GM12801 (cell line): ENCODE data around the gene MCM10.

Experiments
- TF ChIP-seq, protein P1 (sequence below): IDR thresholded peaks from one replicate; pipeline ENCODE4 v1.5.1; 2011; ENCODE audit warnings: control low read depth; ENCODE audit not compliant: insufficient read length; ENCODE audit errors: extremely low read depth

Gene MCM10

DNA sequence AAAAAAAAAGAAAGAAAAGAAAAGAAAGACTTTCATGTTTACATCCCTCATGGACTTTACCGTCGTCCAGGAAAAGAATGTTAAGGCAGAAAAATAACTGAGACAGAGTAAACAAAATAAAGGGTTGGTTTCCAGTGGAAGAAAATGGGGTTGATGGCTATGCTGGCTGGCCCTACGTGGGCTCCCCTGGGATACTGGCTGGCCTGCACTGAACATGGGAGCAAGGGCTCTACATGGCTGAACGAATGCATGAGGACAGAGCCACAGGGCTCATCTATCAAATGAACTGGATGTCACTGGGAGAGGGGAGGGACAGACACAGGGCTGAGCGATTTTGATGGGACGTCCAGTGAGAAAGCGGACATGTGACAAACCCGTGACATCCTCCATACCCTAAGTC is 75.3 kb downstream of the MCM10 start:
- TF ChIP-seq, protein P1, sequence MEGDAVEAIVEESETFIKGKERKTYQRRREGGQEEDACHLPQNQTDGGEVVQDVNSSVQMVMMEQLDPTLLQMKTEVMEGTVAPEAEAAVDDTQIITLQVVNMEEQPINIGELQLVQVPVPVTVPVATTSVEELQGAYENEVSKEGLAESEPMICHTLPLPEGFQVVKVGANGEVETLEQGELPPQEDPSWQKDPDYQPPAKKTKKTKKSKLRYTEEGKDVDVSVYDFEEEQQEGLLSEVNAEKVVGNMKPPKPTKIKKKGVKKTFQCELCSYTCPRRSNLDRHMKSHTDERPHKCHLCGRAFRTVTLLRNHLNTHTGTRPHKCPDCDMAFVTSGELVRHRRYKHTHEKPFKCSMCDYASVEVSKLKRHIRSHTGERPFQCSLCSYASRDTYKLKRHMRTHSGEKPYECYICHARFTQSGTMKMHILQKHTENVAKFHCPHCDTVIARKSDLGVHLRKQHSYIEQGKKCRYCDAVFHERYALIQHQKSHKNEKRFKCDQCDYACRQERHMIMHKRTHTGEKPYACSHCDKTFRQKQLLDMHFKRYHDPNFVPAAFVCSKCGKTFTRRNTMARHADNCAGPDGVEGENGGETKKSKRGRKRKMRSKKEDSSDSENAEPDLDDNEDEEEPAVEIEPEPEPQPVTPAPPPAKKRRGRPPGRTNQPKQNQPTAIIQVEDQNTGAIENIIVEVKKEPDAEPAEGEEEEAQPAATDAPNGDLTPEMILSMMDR, result no peak

DNA sequence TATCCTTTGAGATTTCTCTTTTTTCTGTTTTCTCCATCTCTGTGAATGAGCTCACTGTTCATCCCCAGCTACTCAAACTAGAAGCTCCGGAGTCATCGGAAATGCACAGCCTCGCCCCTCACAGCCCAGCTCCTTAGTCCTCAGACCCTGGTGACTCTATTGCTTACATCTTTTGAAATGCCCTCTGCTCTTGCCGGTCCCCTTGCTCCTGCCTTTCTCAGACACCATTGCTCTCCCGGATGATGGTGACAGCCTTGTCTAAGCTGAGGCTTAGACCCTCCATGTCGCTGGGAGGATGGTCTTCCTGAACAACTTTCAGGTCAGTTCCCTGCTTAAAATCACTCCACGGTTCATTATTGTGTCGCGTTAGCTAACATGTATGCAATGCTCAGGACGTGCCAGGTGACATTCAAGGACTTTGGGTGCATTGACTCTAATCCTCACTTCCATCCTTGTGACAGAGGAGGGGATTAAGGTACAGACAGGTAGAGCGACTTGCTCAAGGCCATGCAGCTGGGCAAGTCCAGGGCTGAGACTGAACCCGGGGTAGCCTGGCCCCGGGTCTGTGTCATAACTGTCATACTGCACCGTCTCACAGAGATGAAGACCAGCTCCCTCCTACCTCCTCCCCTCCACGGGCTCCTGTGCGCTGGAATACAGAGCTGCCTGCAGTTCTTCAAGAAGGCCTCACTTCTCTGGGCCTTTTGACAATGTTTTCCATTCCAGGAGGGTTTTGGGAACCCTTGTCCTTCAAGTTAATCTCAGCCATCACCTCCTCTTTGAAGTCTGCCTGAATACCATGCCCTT is 77.1 kb downstream of the MCM10 start:
- TF ChIP-seq, protein P1, result no peak

DNA sequence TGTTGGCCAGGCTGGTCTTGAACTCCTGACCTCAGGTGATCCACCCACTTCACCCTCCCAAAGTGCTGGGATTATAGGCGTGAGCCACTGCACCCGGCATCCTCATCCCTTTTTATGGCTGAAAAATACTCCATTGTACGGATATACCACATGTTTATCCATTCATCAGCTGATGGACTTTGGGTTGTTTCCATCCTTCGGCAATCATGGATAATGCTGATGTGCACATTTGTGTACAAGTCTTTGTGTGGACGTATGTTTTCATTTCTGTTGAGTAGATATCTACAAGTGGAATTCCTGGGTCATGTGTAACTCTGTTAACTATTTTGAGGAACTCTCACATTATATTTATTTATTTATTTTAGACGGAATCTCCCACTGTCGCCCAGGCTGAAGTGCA is 78.6 kb downstream of the MCM10 start:
- TF ChIP-seq, protein P1, result no peak

GRCh38 chr10:13241613-13242012 is 80.3 kb downstream of the MCM10 start:
- TF ChIP-seq, protein P1, result no peak

DNA sequence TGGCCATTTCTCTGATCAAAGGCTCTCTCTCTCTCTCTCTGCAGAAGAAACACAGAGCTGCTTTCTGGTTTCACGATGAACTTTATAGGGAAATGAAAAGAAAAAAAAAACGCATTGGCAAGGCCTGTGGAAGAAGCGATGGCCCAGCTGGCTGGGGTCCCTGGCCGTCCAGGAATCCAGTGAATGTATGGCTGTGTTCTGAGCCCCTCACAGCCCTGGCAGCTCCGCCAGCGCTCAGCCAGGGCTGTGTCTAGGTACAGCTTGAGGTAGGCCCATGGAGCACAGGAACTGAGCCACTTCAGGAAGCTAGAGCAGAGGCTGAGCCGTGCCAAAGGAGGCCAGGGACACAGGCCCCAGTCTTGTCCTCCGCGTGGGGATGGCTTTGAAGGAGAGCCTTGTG is 85.9 kb downstream of the MCM10 start:
- TF ChIP-seq, protein P1, result no peak

- TF ChIP-seq, protein P1, result no peak
Measured at GRCh38 chr10:13247784-13248183, 86.4 kb downstream of the MCM10 start.

DNA sequence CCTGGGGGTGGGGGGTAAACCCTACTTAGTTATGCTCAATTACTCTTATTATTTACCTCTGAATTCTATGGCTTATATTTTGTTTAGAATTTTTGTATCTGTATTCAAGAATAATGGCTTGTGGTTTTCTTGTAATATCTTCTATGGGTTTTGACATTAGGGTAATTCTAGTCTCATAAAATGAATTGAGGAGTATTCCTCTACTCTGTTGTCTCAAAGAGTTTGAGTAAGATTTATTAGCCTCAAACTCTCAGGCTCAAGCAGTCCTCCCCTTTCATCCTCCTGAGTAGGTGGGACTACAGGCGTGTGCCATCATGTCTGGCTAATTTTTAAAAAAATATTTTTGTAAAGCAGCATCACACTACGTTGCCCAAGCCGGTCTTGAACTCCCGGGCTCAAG is 92.4 kb downstream of the MCM10 start:
- TF ChIP-seq, protein P1, result no peak
